UCSD-AML1 (cell line): Measurements from ENCODE around the gene AP2A1.

Experiments
- DNase-seq: peaks from one replicate; lab custom pipeline; 2025; ENCODE audit not compliant: unreplicated experiment; lab: John Stamatoyannopoulos, UW

AP2A1 gene

DNA sequence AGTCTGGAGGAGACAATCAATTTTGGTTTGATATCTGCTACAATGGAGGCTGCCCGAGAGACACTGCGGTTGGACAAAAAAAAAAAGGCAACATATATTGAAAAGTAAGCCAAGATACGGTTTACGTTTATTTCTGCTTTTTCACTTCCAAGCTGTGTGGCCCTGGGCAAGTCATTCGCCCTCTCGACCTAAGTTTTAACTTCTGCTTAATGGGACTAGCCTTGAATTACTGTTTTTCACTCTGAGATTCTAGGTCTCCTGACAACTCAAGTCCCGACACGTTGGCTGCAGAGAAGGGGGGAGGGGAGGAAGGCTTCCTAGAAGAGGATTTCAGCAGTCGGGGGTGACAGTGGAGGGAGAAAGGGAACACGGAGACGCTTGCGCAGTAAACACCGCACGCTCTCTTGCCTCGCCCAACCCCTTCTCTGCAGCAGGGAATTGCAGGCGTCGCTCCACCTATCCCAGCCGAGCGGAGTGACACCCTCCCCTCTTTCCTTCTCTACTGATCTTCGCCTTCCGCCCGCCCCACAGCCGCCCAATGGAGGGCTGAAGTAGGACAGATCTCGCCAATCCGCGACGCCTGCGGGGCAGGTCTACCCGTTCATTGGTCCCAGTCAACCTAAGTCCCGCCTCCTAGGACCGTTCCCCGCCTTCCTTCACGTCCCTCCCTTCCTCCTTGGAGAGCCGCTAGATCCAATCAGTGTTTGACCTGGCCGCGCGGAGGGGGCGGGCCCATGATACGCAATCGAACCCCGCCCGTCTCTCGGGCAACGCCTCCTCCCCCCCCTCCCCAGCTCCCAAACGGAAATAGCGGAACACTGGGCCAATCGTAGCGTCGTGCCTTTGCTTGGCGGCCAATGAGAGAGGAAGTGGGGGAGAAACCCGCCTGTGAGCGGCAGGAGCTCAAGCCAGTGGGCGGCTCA, 533 bp upstream of the AP2A1 start:
- DNase-seq, result peak; percentile 100

DNA sequence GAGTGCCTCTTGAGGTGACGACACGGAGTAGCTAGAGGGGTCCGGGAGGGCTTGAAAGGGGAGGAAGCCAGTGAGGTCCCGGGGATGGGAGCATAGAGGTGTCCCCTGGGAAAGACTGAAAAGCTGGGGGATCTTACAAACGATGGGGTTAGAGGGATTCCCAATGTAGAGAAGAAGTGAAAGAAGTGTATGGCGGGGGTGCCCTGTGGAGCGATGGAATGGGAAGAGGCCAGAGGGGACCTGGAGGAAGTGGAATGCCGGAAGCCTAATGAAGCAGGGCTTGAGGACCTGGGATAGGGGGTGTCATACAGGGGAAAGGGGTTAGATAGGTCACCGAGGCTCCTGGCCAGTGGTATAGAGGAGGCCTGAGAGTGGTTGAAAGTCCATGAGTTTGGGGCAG, 580 bp downstream of the AP2A1 start:
- DNase-seq, result no peak

DNA sequence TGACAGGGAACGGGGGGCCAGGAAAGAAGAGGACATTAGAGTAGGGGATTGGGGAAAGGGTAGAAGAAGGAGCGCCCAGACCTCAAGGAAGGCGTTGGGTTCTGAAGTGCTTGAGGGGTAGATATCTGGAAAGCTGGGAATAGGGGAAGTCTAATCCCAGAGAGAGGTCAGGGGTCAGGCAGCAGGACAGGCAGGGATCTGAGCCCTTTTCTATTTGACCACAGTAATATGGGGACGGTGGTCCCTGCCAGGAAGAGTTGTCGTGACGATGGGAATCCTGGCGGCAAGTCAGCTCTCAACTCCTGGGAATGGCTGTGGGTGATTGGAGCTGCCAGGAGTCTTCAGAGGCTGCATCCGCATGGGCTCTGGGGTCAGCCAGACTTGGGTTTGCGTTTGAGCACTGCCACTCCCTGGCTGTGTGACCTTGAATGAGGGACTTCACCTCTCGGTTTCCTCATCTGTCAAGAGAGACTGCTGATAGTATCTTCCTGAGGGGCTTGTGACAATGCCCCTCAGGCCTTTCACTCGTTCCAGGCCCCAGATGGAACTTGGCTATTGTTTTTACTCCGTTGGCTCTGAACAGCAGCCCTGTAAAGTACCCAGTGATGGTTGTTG, 1.3 kb downstream of the AP2A1 start:
- no peak for DNase-seq

DNA sequence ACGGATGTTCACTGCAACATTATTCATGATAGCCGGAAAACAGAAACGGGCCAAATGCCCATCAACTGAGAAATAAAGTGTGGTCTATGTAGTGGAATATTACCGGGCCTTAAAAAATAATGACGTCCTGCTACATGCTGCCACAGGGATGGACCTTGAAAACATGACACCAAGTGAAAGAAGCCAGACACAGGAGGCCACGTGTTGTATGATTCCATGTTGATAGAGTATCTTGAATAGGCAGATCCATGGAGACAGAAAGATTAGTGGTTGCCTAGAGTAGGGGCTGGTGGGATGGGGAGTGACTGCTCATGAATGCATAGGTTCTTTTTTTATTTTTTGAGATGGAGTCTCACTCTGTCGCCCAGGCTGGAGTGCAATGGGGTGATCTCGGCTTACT, 3.7 kb downstream of the AP2A1 start:
- DNase-seq, result no peak

DNA sequence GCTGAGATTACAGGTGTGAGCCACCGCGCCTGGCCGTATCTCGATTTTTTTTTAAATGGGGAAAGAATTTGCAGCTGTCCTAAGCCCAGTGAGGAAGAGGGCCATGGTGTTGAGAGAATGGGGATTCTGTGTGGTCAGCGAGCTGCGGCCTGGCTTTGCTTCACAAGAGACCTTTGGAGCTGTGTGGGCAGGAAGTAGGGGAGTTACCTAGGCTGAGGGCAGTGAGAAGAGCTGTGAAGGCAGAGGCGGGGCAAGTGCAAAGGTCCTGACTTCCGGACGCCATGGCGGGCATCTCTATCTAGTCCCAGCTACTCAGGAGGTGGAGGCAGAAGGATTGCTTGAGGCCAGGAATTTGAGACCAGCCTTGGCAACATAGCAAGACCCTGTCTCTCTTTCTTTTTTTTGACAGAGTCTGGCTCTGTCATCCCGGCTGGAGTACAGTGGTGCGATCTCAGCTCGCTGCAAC, 4.9 kb downstream of the AP2A1 start:
- DNase-seq, result no peak

DNA sequence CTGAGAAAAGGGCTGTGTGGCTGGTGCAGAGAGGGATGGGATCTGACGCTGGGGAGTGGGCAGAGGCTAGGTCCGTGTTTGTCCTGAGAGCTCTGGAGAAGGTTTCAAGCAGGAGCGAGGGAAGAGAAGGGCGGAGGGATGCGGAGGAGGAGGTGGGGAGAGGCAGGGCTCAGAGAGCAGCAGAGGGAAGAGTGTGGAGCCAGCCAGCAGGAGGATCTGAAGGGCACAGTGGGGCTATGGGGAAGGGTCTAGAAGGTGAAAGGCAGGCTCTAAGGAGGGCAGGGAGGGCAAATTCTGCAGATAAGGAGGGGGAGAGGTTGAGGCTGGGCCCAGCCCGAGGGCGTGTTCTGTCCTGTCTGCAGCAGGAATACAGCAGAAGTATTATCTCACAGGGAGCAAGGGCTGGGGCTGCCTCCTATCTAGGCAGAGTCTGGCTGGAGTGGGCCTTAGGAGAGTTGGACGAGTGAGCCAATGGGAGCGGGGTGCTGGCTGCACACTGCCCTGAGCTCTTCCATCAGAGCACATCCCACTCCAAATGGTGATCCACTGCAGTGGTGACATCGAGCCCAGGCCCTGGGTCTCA, 6.1 kb downstream of the AP2A1 start:
- no peak for DNase-seq

DNA sequence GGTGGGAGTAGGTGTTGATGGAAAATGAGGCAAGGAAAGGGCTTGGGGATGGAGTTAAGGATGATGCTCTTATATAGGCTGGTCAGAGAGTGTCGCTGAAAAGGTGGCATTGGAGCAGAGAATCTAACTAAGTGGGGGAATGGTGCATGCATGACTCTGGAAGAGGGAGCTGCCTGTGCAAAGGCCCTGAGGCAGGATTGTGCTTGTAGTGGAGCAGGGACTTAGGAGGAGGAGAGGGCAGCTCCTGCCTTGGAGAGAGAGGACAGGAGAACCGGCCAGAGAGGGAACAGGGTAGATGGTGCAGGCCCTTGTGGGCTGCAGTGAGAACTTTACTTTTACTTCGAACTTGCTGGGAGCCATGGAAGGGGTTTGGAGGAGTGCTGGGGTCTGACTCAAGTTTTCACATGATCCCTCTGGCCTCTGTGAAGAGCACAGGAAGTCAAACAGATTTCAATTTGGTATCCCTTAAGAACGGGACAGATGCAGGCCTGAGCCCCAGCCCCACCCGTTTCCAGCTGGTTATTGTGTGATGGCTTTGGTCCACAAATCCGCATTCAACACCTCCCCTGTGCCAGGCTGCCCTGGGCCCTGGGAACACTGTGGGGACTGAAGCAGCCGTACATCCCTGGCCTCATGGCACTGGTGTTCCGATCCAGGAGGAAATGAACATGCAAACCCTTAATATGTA, 7.0 kb downstream of the AP2A1 start:
- DNase-seq, result no peak

DNA sequence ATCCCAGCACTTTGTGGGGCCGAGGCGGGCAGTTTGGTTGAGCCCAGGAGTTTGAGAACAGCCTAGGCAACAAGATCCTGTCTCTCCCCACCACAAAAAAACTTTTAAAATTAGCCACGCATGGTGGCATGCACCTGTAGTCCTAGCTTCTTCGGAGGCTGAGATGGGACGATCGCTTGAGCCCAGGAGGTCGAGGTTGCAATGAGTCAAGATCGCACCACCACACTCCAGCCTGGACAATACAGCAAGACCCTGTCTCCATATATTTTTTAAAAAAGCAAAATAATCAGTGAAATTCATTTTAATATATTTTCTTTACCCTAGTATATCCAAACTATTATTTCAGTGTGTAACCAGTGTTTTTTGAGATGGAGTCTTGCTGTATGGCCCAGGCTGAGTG, 8.2 kb downstream of the AP2A1 start:
- DNase-seq, result no peak

DNA sequence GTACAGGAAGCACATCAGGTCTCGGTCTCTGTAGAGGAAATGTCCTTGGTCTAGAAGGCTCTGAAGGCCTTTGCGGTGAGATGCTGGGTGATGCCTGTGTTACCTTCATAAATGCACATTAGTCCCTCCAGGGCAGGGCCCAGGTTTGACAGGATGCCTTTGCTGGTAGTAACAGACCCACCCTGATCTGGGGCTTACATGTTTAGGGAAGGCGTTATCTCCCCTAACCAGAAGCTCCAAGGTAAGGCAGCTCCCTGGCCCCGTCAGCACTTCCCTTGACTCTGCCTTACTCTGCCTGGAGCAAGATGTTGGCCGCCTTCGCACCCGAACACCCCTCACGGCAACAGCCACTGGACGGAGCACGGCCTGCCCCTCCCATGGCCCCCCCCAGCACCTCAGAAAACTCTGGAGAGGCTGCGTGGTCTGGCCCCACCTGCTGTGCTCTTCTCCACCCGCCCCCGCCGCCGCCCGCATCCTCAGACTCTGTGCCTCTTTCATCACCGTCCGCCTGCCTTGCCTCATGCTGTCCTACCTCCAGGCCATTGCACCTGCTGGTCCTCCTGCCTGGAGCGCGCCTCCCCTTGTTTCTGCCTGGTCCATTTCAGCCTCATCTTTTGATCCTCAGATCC, 9.1 kb downstream of the AP2A1 start:
- no peak for DNase-seq

DNA sequence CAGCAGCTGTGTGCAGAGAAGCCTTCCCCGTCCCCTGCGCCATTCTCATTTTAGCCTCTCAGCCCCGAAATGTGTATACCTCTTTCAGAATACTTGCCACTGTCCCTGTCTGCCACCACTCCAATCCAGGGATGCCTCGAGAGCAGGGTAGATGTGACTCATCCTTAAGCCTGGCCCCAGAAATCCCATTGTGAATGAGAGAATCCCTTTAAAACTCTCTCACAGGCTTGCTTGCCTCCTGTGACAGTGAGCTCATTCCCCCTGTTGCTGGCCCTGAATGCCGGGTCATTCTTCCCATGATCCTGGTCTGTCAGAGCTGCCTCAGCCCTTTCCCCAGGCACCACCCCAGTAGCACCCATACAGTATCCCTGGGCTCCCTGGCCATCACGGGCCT, 9.6 kb downstream of the AP2A1 start:
- DNase-seq, result no peak

DNA sequence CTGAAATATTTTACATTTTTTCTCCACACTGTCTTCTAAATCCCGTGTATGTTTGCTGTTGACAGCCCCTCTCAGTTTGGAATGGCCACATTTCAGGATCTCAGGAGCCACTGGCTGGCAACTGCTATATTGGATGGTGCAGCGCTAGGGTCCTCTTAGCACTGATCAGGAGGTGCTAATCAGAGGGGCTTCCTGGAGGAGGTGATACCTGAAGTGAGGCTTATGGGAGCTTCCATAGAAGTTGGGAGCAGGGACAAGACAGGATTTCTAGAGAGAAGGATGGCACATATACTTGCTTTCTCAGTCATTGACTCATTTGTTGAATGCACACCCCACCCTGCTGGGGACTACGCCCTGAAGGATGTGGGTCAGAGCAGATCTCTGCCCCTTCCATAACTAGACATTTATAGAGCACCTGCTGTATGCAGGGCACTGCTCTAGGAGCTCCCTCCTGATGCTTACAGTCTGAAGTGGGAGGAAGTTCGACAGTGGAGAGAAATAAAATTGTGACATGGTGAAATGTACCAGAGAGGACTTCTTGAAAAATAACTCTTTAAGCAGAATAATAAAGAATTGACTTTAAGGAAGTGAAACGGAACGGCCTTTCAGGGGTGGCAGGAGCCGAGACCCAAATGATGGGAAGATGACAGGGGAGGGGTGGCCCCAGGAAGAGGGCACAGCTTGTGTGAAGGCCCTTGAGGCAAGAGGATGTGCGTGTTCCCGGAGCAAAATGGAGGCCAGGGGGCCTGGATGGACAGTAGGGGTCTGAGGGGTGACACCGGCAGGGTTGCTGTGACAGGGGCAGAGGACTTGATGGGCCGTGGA, 13.1 kb downstream of the AP2A1 start:
- DNase-seq, result no peak

DNA sequence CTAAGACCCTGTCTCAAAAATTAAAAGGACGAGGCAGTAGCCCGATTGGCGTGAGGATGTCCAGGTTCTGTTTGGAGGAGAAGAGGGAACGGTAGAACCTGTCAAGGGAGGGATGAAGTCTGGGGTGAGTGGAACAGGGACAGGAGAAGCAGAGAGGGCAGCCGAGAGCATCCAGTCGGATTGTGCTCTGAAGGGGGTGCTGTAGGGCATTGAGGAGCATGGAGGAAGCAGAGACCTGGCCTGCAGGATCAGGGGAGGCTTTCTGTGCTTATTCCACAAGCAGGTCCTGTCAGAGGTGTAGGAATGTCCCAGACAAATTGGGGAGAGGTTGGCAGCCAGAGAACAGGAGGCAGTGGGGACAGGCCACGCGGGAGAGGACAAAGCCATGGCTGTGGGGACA, 14.1 kb downstream of the AP2A1 start:
- DNase-seq, result no peak

DNA sequence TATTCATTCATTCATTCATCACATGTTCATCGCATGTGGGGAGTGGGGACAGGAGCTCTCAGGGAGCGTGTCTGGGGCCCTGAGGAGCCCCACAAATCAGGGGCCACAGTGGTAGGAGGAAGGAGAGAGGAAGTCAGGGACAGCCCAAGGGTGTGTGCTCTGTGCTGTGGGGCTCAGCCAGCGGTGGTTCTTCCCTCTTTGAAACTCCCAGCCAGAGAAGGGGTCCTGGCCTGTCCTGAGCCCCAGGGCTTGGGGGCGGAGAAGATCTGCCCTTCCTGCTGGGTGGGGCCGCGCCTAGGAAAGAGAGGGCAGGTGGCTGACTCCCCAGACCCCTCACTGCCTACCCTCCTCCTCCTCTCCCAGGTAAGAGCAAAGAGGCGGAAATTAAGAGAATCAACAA, 14.6 kb downstream of the AP2A1 start:
- no peak for DNase-seq

DNA sequence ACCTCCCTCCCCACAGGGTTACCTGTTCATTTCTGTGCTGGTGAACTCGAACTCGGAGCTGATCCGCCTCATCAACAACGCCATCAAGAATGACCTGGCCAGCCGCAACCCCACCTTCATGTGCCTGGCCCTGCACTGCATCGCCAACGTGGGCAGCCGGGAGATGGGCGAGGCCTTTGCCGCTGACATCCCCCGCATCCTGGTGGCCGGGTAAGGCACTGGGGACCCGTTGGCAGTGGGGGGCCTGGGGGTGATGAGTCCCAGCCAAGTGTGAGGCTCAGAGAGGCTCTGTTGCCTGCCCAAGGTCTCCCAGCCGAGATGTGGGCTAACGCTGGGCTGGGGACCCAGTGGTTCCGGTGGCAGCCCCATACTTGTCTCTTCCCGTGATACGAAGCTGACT, 15.7 kb downstream of the AP2A1 start:
- no peak for DNase-seq

DNA sequence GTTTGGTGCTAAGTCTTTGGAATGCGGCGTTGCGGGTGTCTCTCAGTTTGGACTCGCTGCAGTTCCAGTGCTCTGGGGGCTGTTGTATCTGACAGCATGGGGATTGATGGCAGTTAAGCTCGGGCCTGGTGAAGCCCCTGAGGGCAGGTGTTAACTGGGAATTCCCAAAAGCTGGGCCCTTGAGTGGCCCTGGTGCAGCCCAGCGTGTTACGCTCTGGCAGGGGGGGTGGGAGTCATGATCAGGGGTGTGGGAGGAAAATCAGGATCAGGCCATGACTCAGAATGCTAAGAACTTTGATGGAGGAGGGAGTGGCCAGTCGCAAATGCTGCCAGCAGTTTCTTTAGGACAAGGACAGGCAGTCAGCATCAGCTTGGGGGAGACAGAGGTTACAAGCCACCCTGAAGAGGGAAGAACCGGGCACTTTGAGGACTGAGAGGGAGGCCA, 19.6 kb downstream of the AP2A1 start:
- no peak for DNase-seq

DNA sequence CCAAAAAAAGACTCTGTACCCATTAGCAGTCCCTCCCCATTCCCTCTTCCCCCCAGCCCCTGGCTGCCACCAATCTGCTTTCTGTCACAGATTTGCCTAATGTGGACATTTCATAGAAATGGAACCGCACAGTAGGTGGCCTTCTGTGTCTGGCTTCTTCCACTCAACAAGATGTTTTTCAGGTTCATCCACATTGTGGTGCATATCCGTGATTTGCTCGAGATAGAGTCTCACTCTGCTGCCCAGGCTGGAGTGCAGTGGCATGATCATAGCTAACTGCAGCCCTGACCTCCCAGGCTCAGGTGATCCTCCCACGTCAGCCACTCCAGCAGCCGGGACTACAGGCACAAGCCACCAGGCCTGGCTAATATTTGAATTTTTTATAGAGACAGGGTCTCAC, 20.9 kb downstream of the AP2A1 start:
- no peak for DNase-seq

DNA sequence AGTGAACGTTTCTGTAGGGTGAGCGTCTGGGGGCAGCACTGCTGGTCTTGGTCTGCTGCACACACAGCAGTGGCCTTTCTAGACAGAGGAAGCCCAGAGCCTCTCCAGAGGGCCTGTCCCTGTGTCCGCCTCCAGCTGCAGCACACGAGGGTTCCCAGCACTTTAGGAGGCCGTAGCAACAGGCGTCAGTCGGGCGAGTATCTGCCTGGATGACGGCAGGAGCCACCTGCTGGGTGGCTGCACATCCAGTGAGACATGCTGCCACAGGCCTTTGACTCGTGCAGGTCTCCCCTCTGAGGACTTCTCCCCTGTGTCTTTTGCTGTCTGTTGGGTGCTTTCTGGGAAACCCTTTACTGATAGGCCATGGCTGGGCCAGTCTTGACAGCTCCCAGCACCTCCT, 22.1 kb downstream of the AP2A1 start:
- DNase-seq, result no peak

DNA sequence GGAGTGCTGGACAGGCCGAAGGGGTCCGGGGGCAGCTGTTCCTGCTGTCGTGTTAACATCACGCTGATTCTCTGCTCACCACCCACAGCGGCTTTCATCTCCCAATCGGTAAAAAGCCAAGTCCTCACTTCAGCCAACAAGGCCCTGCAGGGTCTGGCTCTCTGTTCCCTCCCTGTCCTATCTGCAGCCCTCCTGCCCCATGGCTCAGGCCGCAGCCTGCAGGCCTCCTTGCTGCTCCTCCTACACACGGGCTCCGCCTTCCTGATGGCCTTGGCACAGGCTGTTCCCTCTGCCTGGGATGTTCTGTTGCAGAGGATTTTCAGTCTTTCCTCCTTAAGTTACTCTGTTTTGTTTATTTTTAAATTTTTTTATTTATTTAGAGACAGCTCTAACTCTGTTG, 24.1 kb downstream of the AP2A1 start:
- no peak for DNase-seq

DNA sequence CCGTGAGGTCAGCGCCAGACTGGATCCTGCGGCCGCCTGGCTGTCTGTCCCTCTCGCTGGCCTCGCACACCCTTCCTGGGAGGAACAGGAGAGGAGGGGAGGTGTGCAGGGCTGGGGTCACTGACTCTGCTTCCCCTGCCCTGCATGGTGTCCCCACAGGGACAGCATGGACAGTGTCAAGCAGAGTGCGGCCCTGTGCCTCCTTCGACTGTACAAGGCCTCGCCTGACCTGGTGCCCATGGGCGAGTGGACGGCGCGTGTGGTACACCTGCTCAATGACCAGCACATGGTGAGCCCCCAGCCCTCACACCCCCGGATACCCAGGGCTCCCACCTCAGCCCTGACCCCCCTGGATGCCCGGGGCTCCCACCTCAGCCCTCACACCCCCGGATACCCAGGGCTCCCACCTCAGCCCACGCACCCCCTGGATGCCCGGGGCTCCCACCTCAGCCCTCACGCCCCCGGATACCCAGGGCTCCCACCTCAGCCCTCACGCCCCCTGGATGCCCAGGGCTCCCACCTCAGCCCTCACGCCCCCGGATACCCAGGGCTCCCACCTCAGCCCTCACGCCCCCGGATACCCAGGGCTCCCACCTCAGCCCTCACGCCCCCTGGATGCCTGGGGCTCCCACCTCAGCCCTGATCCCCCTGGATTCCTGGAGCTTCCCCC, 25.1 kb downstream of the AP2A1 start:
- DNase-seq, result no peak
